Activated CD8-positive, alpha-beta memory T cell treated with anti-CD3 and anti-CD28 coated beads, Interleukin-2, amount 50 U/mL, for 24 hours (primary cell): ENCODE results near the gene EEF1A2.
"Not testable (repeated sequence)": the region's sequence is repeated elsewhere in the genome, so short reads cannot be mapped to it uniquely, and the experiment has no call there.

Source experiments
- DNase-seq: peaks from one replicate; pipeline ENCODE4 v3.0.0-alpha.2; 2020; ENCODE audit errors: extremely low read depth

The EEF1A2 gene

GRCh38 chr20:63487116-63487764 lies 11.6 kb downstream of the EEF1A2 start:
- DNase-seq: no peak

- no peak for DNase-seq
These were observed 12.5 kb downstream of the EEF1A2 start for GRCh38 chr20:63486300-63486855.

- no peak for DNase-seq
These were observed 14.1 kb downstream of the EEF1A2 start for GRCh38 chr20:63484651-63485403.

- no peak for DNase-seq
These were observed 14.6 kb downstream of the EEF1A2 start for GRCh38 chr20:63484236-63484635.

- no peak for DNase-seq
These were observed 15.0 kb downstream of the EEF1A2 start for GRCh38 chr20:63483834-63484233.

GRCh38 chr20:63482021-63482587 lies 16.8 kb downstream of the EEF1A2 start:
- DNase-seq: no peak

- no peak for DNase-seq
These were observed 17.4 kb downstream of the EEF1A2 start for GRCh38 chr20:63481503-63481902.

- not testable (repeated sequence) for DNase-seq
These were observed 19.0 kb downstream of the EEF1A2 start for GRCh38 chr20:63479695-63480419.

GRCh38 chr20:63478346-63479302 lies 20.3 kb downstream of the EEF1A2 start:
- DNase-seq: no peak

- DNase-seq: no peak
These were observed 20.9 kb downstream of the EEF1A2 start for GRCh38 chr20:63477944-63478343.

- DNase-seq: no peak
These were observed 21.7 kb downstream of the EEF1A2 start for GRCh38 chr20:63477061-63477616.

GRCh38 chr20:63475209-63475608 lies 23.7 kb downstream of the EEF1A2 start:
- no peak for DNase-seq

GRCh38 chr20:63473555-63474449 lies 25.1 kb downstream of the EEF1A2 start:
- DNase-seq: no peak

GRCh38 chr20:63472862-63473390 lies 26.0 kb downstream of the EEF1A2 start:
- DNase-seq: no peak

- no peak for DNase-seq
These were observed 26.7 kb downstream of the EEF1A2 start, which contains the start of gene KCNQ2 for GRCh38 chr20:63471981-63472831. TSS of gene KCNQ2 (minus strand) at chr20:63472655. CDS start at chr20:63472463, 192 bp downstream.

GRCh38 chr20:63471717-63471980 lies 27.2 kb downstream of the EEF1A2 start:
- DNase-seq: no peak

GRCh38 chr20:63471002-63471716 lies 27.7 kb downstream of the EEF1A2 start:
- no peak for DNase-seq

- no peak for DNase-seq
These were observed 28.5 kb downstream of the EEF1A2 start for GRCh38 chr20:63470410-63470809.
